ENCODE measurements around the gene GTF2H4.
"Not testable (repeated sequence)": the region's sequence is repeated elsewhere in the genome, so short reads cannot be mapped to it uniquely, and the experiment has no call there.

GTF2H4 gene

DNA sequence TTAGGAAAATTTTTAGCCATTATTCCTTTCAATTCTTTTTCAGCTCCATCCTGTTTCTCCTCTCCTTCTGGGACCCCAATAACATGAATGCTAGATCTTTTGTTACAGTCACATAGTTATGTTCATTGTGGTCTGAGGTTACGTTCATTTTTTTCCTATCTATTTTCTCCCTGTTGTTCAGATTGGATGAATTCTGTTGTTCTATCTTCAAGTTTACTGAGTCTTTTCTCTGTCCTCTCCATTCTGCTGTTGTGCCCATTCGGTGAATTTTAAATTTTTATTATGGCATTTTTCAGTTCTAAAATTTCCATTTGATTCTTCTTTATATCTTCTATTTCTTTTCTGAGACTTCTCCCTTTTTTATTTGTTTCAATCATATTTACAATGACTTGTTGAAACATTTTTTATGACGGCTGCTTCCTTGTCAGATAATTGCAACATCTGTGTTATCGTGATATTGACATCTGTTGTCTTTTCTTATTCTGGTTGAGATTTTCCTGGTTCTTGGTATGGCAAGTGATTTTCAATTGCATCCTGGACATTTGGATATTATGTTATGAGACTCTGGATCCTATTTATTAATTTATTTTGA lies 36.3 kb upstream of the GTF2H4 start:
- Histone ChIP-seq H3K9me2 (replicated peaks; ENCODE audit: low read depth, low read length) (no peaks in the 10 kb centered on the region), H3K4me1 (ENCODE audit: insufficient read depth, low read length, poor library complexity, severe bottlenecking) (no peaks in the 10 kb centered on the region), H3K36me3 (ENCODE audit: insufficient read depth, low read length) (no peaks in the 10 kb centered on the region), H3K9ac (ENCODE audit: low read depth, low read length, poor library complexity, severe bottlenecking) (no peak overlapping the region), H3K27me3 (ENCODE audit: insufficient read depth, low read length, poor library complexity, severe bottlenecking) (no peaks in the 10 kb centered on the region), H3F3A (ENCODE audit: low read depth) (no peaks in the 10 kb centered on the region), H3K9me3 (ENCODE audit: insufficient read depth, low read depth, low read length) (peaks cover 9% of the 10 kb centered on the region; the same call in 1 of the 2 replicates), H2AFZ (ENCODE audit: low read length) (no peak overlapping the region), H3K79me2 (ENCODE audit: insufficient read depth, low read length) (no peaks in the 10 kb centered on the region), H4K20me1 (ENCODE audit: insufficient read depth, low read length, poor library complexity, severe bottlenecking) (no peaks in the 10 kb centered on the region), H3K4me3 (ENCODE audit: low read length, poor library complexity, severe bottlenecking) (no peak overlapping the region), H3K4me2 (ENCODE audit: low read depth, low read length, poor library complexity, severe bottlenecking) (no peak overlapping the region)
- TF ChIP-seq, protein P1, sequence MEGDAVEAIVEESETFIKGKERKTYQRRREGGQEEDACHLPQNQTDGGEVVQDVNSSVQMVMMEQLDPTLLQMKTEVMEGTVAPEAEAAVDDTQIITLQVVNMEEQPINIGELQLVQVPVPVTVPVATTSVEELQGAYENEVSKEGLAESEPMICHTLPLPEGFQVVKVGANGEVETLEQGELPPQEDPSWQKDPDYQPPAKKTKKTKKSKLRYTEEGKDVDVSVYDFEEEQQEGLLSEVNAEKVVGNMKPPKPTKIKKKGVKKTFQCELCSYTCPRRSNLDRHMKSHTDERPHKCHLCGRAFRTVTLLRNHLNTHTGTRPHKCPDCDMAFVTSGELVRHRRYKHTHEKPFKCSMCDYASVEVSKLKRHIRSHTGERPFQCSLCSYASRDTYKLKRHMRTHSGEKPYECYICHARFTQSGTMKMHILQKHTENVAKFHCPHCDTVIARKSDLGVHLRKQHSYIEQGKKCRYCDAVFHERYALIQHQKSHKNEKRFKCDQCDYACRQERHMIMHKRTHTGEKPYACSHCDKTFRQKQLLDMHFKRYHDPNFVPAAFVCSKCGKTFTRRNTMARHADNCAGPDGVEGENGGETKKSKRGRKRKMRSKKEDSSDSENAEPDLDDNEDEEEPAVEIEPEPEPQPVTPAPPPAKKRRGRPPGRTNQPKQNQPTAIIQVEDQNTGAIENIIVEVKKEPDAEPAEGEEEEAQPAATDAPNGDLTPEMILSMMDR (conservative IDR thresholded peaks at IDR 0.05; ENCODE audit: low read length): no peak
- TF ChIP-seq EZH2phosphoT487 (IDR thresholded peaks at IDR 0.05; ENCODE audit: borderline replicate concordance): no peak

- Histone ChIP-seq H3K9ac (ENCODE audit: low read depth, low read length, poor library complexity, severe bottlenecking) (no peak overlapping the region), H3K9me3 (ENCODE audit: insufficient read depth, low read depth, low read length) (peaks cover 9% of the 10 kb centered on the region; the same call in 1 of the 2 replicates), H3K9me2 (replicated peaks; ENCODE audit: low read depth, low read length) (no peaks in the 10 kb centered on the region), H3K27me3 (ENCODE audit: insufficient read depth, low read length, poor library complexity, severe bottlenecking) (no peaks in the 10 kb centered on the region), H3K79me2 (ENCODE audit: insufficient read depth, low read length) (no peaks in the 10 kb centered on the region), H3K4me3 (ENCODE audit: low read length, poor library complexity, severe bottlenecking) (no peak overlapping the region), H4K20me1 (ENCODE audit: insufficient read depth, low read length, poor library complexity, severe bottlenecking) (no peaks in the 10 kb centered on the region), H3F3A (ENCODE audit: low read depth) (no peaks in the 10 kb centered on the region), H3K4me1 (ENCODE audit: insufficient read depth, low read length, poor library complexity, severe bottlenecking) (peaks cover 4% of the 10 kb centered on the region), H3K4me2 (ENCODE audit: low read depth, low read length, poor library complexity, severe bottlenecking) (no peak overlapping the region), H3K36me3 (ENCODE audit: insufficient read depth, low read length) (no peaks in the 10 kb centered on the region), H2AFZ (ENCODE audit: low read length) (no peak overlapping the region)
- TF ChIP-seq, protein P1 (conservative IDR thresholded peaks at IDR 0.05; ENCODE audit: low read length): no peak
Measured at GRCh38 chr6:30873137-30873640, 34.8 kb upstream of the GTF2H4 start.

DNA sequence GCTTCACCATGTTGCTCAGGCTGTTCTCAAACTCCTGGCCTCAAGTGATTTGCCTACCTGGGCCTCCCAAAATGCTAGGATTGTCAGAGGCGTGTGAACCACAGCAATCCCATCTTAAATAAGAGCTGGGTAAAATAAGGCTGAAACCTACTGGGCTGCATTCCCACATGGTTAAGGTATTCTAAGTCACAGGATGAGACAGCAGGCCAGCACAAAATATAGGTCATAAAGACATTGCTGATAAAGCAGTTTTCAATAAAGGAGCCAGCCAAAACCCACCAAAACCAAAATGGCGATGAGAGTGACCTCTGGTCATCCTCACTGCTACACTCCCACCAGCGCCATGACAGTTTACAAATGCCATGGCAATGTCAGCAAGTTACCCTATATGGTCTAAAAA lies 34.2 kb upstream of the GTF2H4 start:
- H3K9ac ChIP-seq (ENCODE audit: low read depth, low read length, poor library complexity, severe bottlenecking); H3F3A ChIP-seq (ENCODE audit: low read depth); H3K36me3 ChIP-seq (ENCODE audit: insufficient read depth, low read length); H3K4me1 ChIP-seq (ENCODE audit: insufficient read depth, low read length, poor library complexity, severe bottlenecking); H3K9me2 ChIP-seq (replicated peaks; ENCODE audit: low read depth, low read length); H2AFZ ChIP-seq (ENCODE audit: low read length); H4K20me1 ChIP-seq (ENCODE audit: insufficient read depth, low read length, poor library complexity, severe bottlenecking); H3K4me2 ChIP-seq (ENCODE audit: low read depth, low read length, poor library complexity, severe bottlenecking); H3K4me3 ChIP-seq (ENCODE audit: low read length, poor library complexity, severe bottlenecking); H3K79me2 ChIP-seq (ENCODE audit: insufficient read depth, low read length); H3K9me3 ChIP-seq (ENCODE audit: insufficient read depth, low read depth, low read length); H3K27me3 ChIP-seq (ENCODE audit: insufficient read depth, low read length, poor library complexity, severe bottlenecking): not testable (repeated sequence)

Data from Loucy (cell line).